Activated CD4-positive, alpha-beta T cell treated with anti-CD3 and anti-CD28 coated beads, Interleukin-2, amount 10 ng/mL, durations not matched to agents 24 days and 14 days (primary cell): ENCODE data around the gene TBC1D5. TPM values are rescaled to one million over a fixed set of nuclear protein-coding genes. Genes with fewer than 3 reads are reported as not detected.

Experiments used
- DNase-seq: peaks from one replicate; pipeline ENCODE4 v3.0.0; 2022
- H3K27ac Mint-ChIP-seq: one replicate; pipeline ENCODE4 v1.8.0; 2022; ENCODE audit warnings: mild to moderate bottlenecking, mixed read lengths
- H3K27me3 Mint-ChIP-seq: one replicate; pipeline ENCODE4 v1.8.0; 2022; ENCODE audit warnings: mixed read lengths
- H3K36me3 Mint-ChIP-seq: one replicate; pipeline ENCODE4 v1.8.0; 2022; ENCODE audit warnings: low read depth, mild to moderate bottlenecking, mixed read lengths
- H3K4me1 Mint-ChIP-seq: one replicate; pipeline ENCODE4 v1.8.0; 2021; ENCODE audit warnings: mixed read lengths
- H3K4me3 Mint-ChIP-seq: one replicate; pipeline ENCODE4 v1.8.0; 2022; ENCODE audit warnings: mild to moderate bottlenecking, moderate library complexity, mixed read lengths
- H3K9me3 Mint-ChIP-seq: one replicate; pipeline ENCODE4 v1.8.0; 2021; ENCODE audit warnings: mixed read lengths
- intact Hi-C: fragments of 100-400 bp; cut with micrococcal nuclease; formaldehyde crosslinking; loops from one replicate; pipeline ENCODE4 v1.15.1; 2023
- total RNA-seq: library from RNA; stranded (reverse); gene quantifications from 2 replicates; pipeline ENCODE4 v1.2.3, GENCODE V29; 2022

TBC1D5 gene
- total RNA-seq, 1 donor from 2014 or later = 38.5 TPM

DNA sequence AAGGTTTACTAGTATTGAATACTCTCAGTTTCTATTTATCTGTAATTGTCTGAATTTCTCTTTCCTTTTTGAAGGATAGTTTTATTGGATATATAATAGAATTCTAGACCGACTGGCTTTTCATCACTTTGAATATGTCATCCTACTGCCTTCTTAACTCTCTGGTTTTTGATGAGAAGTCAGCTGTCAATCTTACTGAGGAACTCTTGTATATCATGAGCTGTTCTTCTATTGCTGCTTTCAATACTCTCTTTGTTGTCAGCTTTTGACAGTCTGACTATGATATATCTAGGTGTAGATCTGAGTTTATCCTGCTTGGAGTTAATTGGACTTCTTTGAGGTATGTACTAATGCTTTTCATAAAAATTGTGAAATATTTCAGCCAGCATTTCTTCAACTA lies 523.8 kb downstream of the TBC1D5 start:
- Mint-ChIP-seq H3K9me3 (peaks cover 13% of the 10 kb centered on the region), H3K27me3 (no peaks in the 10 kb centered on the region), H3K4me1 (no peaks in the 10 kb centered on the region), H3K4me3 (no peak overlapping the region), H3K36me3 (peaks cover 17% of the 10 kb centered on the region), H3K27ac (no peak overlapping the region)
- intact Hi-C loops = no loop called here
- DNase-seq = no peak

DNA sequence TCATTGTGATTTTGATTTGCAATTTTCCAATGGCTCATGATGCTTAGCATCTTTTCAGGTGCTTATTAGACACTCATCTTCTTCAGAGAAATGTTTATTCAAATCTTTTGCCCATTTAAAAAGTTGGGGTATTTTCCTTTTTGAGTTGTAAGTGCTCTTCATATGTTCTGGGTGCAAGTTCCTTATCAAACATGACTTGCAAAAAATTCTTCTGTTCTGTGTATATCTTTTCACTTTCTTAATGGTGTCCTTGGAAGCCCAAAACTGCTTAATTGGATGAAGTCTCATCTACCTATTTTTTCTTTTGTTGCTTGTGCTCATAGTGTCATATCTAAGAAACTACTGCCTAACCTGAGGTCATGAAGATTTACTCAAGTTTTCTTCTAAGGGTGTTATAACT lies 524.8 kb downstream of the TBC1D5 start:
- intact Hi-C loops = no loop called here
- peaks cover 17% of the 10 kb centered on the region for H3K36me3 Mint-ChIP-seq
- H3K27me3 Mint-ChIP-seq = no peaks in the 10 kb centered on the region
- H3K4me3 Mint-ChIP-seq = no peak overlapping the region
- peaks cover 13% of the 10 kb centered on the region for H3K9me3 Mint-ChIP-seq
- H3K27ac Mint-ChIP-seq = no peak overlapping the region
- H3K4me1 Mint-ChIP-seq = no peaks in the 10 kb centered on the region
- no peak for DNase-seq

DNA sequence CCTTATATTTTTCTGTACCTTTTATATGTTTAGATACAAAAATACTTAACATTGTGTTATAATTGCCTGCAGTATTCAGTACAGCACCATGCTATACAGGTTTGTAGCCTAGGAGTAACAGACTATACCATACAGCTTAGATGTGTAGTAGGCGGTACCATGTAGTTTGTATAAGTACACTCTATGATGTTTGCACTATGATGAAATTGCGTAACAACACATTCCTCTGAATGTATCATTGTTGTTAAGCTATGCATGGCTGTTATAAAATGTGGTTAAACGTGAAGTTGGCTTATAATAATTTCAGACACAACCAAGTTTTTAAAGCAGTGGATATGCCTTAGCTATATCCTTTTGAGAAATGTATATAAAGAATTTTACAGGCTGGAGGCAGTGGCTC lies 529.3 kb downstream of the TBC1D5 start:
- Mint-ChIP-seq H3K4me3 (no peak overlapping the region), H3K27me3 (no peaks in the 10 kb centered on the region), H3K36me3 (peaks cover 10% of the 10 kb centered on the region), H3K4me1 (no peaks in the 10 kb centered on the region), H3K27ac (no peak overlapping the region), H3K9me3 (peaks cover 4% of the 10 kb centered on the region)
- no peak for DNase-seq
- intact Hi-C loops = no loop called here

- Mint-ChIP-seq H3K4me1 (no peaks in the 10 kb centered on the region), H3K4me3 (no peak overlapping the region), H3K9me3 (peaks cover 14% of the 10 kb centered on the region), H3K27ac (no peak overlapping the region), H3K27me3 (no peaks in the 10 kb centered on the region), H3K36me3 (peaks cover 25% of the 10 kb centered on the region)
- peak; percentile 45 for DNase-seq
- intact Hi-C loops = no loop called here
Observed at GRCh38 chr3:17207979-17208378, 534.5 kb downstream of the TBC1D5 start.

- no peaks in the 10 kb centered on the region for H3K27me3 Mint-ChIP-seq
- H3K4me3 Mint-ChIP-seq = no peak overlapping the region
- intact Hi-C loops = no loop called here
- peaks cover 19% of the 10 kb centered on the region for H3K9me3 Mint-ChIP-seq
- no peak for DNase-seq
- H3K27ac Mint-ChIP-seq = no peak overlapping the region
- H3K4me1 Mint-ChIP-seq = no peaks in the 10 kb centered on the region
- peaks cover 31% of the 10 kb centered on the region for H3K36me3 Mint-ChIP-seq
Observed at GRCh38 chr3:17207019-17207418, 535.4 kb downstream of the TBC1D5 start.

DNA sequence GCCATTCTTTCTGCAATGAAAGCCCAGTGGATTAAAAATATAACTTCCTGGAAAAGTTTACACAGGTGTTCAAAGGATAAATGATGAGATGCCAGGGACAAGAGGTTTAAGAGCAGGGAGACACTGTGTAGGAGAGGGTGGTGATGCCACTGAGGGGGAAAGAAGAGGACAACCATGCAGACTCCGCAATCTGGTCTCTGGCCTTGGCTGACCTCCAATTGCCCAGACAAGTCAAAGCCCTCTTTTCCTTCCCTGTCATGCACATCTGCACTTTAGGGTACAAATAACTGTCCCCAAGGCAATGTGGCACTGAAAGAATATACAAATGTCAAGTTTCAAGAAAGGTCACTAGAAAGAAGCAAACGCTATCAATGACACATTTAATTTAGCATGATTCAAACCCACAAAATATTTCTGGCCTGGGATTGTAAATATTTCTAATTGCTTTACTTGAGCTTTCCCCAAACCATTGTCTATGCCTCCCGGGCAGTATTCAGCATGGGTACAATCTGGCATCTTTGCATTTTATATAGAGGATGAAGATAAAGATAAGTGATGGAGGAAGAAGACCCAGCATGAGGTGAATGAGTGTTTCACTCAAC lies 538.3 kb downstream of the TBC1D5 start:
- no peak overlapping the region for H3K4me3 Mint-ChIP-seq
- peaks cover 44% of the 10 kb centered on the region for H3K36me3 Mint-ChIP-seq
- intact Hi-C loops = no loop called here
- DNase-seq = no peak
- H3K9me3 Mint-ChIP-seq = peaks cover 24% of the 10 kb centered on the region
- H3K27ac Mint-ChIP-seq = no peak overlapping the region
- no peaks in the 10 kb centered on the region for H3K27me3 Mint-ChIP-seq
- H3K4me1 Mint-ChIP-seq = peaks cover 5% of the 10 kb centered on the region

DNA sequence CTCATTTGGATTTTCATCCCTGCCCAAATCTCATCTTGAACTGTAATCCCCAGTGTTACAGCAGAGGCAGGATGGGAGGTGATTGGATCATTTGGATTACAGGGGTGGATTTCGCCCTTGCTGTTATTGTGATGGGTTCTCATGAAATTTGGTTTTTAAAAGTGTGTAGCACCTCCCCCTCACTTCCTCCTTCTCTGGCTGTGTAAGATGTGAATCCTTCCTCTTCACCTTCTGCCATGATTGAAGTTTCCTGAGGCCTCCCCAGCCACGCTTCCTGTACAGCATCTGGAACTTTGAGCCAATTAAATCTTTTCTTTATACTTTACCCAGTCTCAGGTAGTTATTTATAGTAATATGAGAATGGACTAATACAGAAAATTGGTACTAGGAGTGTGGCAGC lies 540.9 kb downstream of the TBC1D5 start:
- Mint-ChIP-seq H3K4me3 (no peak overlapping the region), H3K4me1 (peaks cover 5% of the 10 kb centered on the region), H3K27ac (no peak overlapping the region), H3K9me3 (peaks cover 24% of the 10 kb centered on the region), H3K27me3 (no peaks in the 10 kb centered on the region), H3K36me3 (peaks cover 46% of the 10 kb centered on the region)
- DNase-seq = peak; percentile 43
- intact Hi-C loops = no loop called here

DNA sequence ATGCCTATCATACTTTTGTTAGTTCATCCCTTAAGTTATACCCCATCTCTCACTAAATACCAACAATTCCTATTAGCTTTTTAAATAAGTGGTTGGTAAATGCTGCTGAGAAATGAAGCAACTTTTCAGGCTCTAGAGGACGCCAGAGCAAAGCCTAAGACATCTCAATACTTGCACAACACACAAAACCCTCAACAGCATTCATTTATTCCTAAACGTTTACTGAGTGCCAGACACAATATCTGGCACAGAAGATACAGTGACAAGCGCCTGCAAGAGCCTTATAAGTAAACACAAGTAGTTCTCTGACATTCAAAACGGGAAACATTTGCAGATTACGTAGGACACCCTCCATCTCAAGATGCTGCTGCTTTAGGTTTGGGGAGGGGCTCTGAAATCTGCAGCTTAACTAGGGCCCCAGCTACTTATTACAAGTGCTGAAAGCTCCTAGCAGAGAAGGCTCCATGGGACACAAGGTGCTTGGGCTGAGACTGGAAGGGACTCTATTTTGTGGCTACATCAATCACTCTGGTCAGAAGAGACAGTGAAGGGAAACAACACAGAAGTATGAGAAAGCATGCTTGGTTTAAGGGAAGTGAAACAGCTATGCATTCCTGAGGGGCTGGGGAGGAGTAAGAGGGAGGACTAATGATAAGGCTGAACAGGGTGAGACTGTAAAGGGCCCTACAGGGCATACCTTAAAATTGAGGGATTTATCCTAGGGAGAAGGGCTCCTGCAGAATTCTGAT lies 546.4 kb downstream of the TBC1D5 start:
- H3K9me3 Mint-ChIP-seq = no peaks in the 10 kb centered on the region
- H3K27ac Mint-ChIP-seq = no peak overlapping the region
- peaks cover 10% of the 10 kb centered on the region for H3K36me3 Mint-ChIP-seq
- DNase-seq = peak; percentile 44
- peaks cover 13% of the 10 kb centered on the region for H3K4me1 Mint-ChIP-seq
- H3K27me3 Mint-ChIP-seq = no peaks in the 10 kb centered on the region
- intact Hi-C loops = loop anchor here (5.0 kb wide), 2 partner anchors 36 to 44 kb away; no protein-coding TSS in a partner anchor
- H3K4me3 Mint-ChIP-seq = no peak overlapping the region

DNA sequence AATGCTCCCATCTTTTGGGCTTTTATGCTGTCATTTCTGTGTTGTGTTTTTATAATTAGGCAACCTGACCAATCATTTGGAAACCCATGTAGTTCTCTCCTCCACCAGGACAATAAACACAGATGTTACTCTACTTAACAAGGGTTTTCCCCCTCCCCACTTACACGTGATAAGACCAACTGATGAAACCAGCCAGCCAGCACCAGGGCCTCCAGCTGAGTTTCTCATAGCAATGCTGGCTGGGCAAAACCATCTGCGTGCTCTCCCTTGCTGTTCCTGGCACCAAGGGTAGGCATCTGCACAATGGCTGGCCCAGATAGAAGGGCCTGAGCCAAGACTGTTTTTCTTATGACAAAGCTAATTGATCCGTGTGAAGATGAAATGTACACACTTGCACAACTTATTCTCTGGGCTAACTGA lies 547.2 kb downstream of the TBC1D5 start:
- intact Hi-C loops = loop anchor here (5.0 kb wide), 2 partner anchors 37 to 43 kb away; no protein-coding TSS in a partner anchor
- H3K27me3 Mint-ChIP-seq = peaks cover under 1% of the 10 kb centered on the region
- no peaks in the 10 kb centered on the region for H3K9me3 Mint-ChIP-seq
- DNase-seq = no peak
- peaks cover 19% of the 10 kb centered on the region for H3K4me1 Mint-ChIP-seq
- H3K4me3 Mint-ChIP-seq = no peak overlapping the region
- H3K36me3 Mint-ChIP-seq = peaks cover 6% of the 10 kb centered on the region
- H3K27ac Mint-ChIP-seq = no peak overlapping the region

DNA sequence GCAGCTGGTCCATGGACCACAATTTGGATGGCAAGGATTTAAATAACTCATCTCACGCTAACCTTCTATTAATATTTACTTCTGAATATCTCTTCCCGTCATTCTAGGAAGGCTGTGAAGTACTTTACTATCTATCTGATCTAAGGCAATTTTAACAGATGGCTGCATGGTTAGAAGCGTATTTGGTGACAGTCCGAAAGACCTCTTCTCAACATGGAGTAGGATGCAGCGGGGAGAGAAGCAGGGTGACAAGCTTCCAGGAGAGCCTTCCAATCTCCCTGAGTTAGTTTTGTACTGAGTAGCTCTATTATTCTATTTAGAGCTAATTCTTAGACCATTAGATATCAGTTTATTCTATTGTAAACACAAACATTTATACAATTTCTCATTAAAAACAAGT lies 548.3 kb downstream of the TBC1D5 start:
- peaks cover 2% of the 10 kb centered on the region for H3K27me3 Mint-ChIP-seq

DNA sequence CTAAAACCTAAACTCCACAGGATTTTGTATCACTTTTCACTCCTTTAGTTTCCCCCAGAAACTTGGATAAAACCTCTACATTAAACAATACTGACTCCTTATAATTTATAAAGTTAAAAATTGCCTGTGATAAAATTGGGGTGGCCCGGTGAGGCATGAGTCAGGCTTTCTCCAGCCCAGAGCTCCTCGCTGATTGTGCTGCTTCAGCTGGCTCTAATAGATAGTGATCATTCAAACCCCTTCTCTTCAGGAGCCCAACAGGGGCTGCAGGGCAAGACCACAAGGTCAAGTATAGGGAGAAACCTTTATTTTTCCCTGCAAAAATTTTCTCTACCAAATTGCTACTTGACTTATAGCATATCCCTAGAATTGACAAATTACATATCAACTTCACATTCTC lies 549.4 kb downstream of the TBC1D5 start:
- Mint-ChIP-seq H3K36me3 (peaks cover 2% of the 10 kb centered on the region), H3K27ac (no peak overlapping the region), H3K4me1 (peaks cover 20% of the 10 kb centered on the region), H3K9me3 (no peaks in the 10 kb centered on the region), H3K27me3 (peaks cover 2% of the 10 kb centered on the region), H3K4me3 (no peak overlapping the region)
- intact Hi-C loops = no loop called here
- no peak for DNase-seq

More for the DNA sequence above, 548.3 kb downstream of the TBC1D5 start:
- H3K9me3 Mint-ChIP-seq = no peaks in the 10 kb centered on the region
- intact Hi-C loops = no loop called here
- H3K27ac Mint-ChIP-seq = no peak overlapping the region
- H3K4me3 Mint-ChIP-seq = no peak overlapping the region
- DNase-seq = no peak
- H3K4me1 Mint-ChIP-seq = peaks cover 20% of the 10 kb centered on the region
- peaks cover 4% of the 10 kb centered on the region for H3K36me3 Mint-ChIP-seq

DNA sequence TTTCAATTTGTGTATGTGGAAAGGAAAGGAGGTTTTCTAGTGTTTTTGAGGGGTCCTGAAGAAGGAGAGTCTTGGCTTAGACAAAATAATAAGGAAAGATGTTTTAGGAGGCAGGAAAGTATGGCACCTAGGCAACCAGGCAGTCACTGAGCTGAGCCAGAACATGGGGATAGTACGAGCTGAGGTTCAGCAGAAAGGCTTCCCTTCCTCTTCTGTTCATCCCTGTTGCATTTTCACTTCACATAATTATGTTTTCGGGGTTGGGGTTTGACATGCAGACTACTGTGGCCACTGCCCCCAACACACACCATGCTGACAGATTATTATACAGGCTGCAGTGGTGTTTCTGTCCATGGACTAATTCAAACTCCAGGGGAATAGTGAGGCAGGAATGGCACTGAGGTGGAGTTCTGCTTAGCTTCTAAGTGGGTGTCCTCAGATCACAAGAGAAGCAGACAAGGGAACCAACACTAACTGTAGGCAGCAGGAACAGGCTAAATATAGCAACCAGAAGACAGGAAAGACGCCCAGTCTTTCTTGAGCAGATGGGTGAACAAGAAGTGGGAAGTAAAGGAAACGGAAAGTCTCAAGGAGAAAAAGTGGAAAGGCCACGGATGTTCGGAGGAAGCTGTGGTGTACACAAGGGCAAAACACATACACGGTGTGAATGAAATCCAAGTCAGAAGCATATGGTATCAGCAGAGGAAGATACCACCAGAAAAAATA lies 551.9 kb downstream of the TBC1D5 start:
- Mint-ChIP-seq H3K4me1 (peaks cover 15% of the 10 kb centered on the region), H3K36me3 (peaks cover 2% of the 10 kb centered on the region), H3K27me3 (peaks cover 4% of the 10 kb centered on the region)

DNA sequence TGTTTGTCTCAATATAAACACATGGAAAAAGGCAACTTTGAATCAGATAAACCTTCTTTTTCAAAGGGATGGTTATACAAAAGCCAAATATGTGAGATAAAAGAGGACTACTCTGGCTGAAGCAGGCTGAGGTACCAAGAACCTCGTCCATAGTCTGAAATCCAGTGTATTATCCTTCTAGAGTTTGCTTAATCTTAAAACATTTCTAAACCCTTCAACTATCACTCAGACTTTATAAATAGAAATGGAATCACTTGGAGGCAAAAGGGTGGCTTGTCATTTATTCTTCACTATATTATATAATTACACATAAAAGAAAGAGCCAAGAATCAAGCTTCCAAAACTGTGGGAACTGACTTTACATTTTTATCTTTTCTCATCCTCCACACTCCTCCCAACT lies 554.1 kb downstream of the TBC1D5 start:
- Mint-ChIP-seq H3K4me3 (no peak overlapping the region), H3K27me3 (peaks cover 4% of the 10 kb centered on the region), H3K4me1 (peaks cover 17% of the 10 kb centered on the region), H3K27ac (no peak overlapping the region), H3K9me3 (no peaks in the 10 kb centered on the region), H3K36me3 (peaks cover 9% of the 10 kb centered on the region)
- intact Hi-C loops = no loop called here
- DNase-seq = no peak

More for the DNA sequence above, 551.9 kb downstream of the TBC1D5 start:
- H3K4me3 Mint-ChIP-seq = no peak overlapping the region
- intact Hi-C loops = no loop called here
- no peaks in the 10 kb centered on the region for H3K9me3 Mint-ChIP-seq
- no peak for DNase-seq
- no peak overlapping the region for H3K27ac Mint-ChIP-seq

DNA sequence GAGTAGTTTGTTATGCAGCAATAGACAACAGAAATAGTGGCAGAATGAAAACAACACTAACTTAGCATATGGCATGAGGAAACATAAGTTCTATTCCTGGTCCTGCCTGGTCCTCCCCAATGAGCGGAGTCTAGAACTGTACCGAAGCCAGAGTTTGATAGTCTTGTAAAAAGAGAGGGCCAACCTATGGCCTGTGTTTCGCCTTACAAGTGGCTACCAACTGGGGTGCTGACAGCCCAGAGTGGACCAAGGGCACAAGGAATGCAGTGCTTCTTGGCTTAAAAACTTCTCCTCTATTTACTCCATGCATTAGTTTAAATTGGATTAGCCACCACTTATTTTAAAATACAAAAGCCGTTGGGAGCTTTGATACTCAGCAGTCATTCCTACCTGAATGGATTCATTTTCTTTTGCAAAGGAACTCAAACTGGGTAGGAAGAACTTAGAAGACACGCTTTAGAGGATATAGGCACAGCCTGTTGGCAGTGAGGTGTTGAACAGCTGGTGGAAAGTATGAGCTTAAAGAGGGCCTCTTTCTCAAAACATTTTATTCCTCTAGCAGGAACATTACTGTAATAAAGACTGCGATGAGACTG lies 554.7 kb downstream of the TBC1D5 start:
- peaks cover 12% of the 10 kb centered on the region for H3K36me3 Mint-ChIP-seq
- H3K27ac Mint-ChIP-seq = no peak overlapping the region
- intact Hi-C loops = no loop called here
- DNase-seq = no peak
- H3K4me3 Mint-ChIP-seq = no peak overlapping the region
- no peaks in the 10 kb centered on the region for H3K9me3 Mint-ChIP-seq
- H3K4me1 Mint-ChIP-seq = peaks cover 24% of the 10 kb centered on the region
- peaks cover 4% of the 10 kb centered on the region for H3K27me3 Mint-ChIP-seq
